SU-DHL-6 (cell line): ENCODE results near the gene ANTXR1.

Source experiments
- H2AFZ ChIP-seq: fragments of 200-600 bp; sonication (generic); 2 replicates; pipeline ENCODE4 v1.6.1; 2014; ENCODE audit warnings: low read depth, mild to moderate bottlenecking, moderate library complexity, mixed read lengths, antibody characterized with exemption, low read length; ENCODE audit not compliant: severe bottlenecking
- H3F3A ChIP-seq: fragments of 200-600 bp; shearing (Covaris generic); 2 replicates; pipeline ENCODE4 v1.6.0; 2016; ENCODE audit warnings: antibody characterized with exemption, mild to moderate bottlenecking; ENCODE audit not compliant: insufficient read depth
- H3K27ac ChIP-seq: fragments of 200-600 bp; sonication (generic); 2 replicates; pipeline ENCODE4 v1.5.1; 2016; ENCODE audit warnings: low read depth, mild to moderate bottlenecking, low read length, moderate library complexity, mixed read lengths
- H3K27me3 ChIP-seq: fragments of 200-600 bp; sonication (generic), shearing (Covaris generic); 2 replicates; pipeline ENCODE4 v1.6.0; 2014; ENCODE audit warnings: mild to moderate bottlenecking, low read length
- H3K36me3 ChIP-seq: fragments of 200-600 bp; sonication (generic); 2 replicates; pipeline ENCODE4 v1.6.1; 2014; ENCODE audit warnings: mild to moderate bottlenecking, low read length, mixed read lengths
- H3K4me2 ChIP-seq: fragments of 300-600, 200-600 bp; shearing (Covaris generic), sonication (generic); 2 replicates; pipeline ENCODE4 v1.6.0; 2014; ENCODE audit warnings: low read length, low read depth, mild to moderate bottlenecking; ENCODE audit not compliant: poor library complexity, severe bottlenecking
- H3K4me3 ChIP-seq: fragments of 200-600 bp; sonication (generic); 2 replicates; pipeline ENCODE4 v1.5.1; 2014; ENCODE audit warnings: antibody characterized with exemption, low read length, mild to moderate bottlenecking, mixed read lengths; ENCODE audit not compliant: insufficient read depth, poor library complexity, severe bottlenecking
- H3K79me2 ChIP-seq: fragments of 200-600 bp; sonication (generic); 2 replicates; pipeline ENCODE4 v1.6.1; 2014; ENCODE audit warnings: mild to moderate bottlenecking, low read length, moderate library complexity; ENCODE audit not compliant: insufficient read depth
- H3K9ac ChIP-seq: fragments of 200-600 bp; sonication (generic); 2 replicates; pipeline ENCODE4 v1.7.0; 2014; ENCODE audit warnings: mild to moderate bottlenecking, low read length
- H3K9me2 ChIP-seq: fragments of 200-600 bp; sonication (generic); replicated peaks from 2 replicates; pipeline ENCODE4 v1.6.1; 2014; ENCODE audit warnings: low read length; ENCODE audit not compliant: insufficient read depth
- H3K9me3 ChIP-seq: fragments of 200-600 bp; sonication (generic); 2 replicates; pipeline ENCODE4 v1.6.1; 2014; ENCODE audit warnings: low read length, mixed read lengths; ENCODE audit not compliant: insufficient read depth
- H4K20me1 ChIP-seq: fragments of 200-600 bp; sonication (generic); 2 replicates; pipeline ENCODE4 v1.6.1; 2014; ENCODE audit warnings: low read depth, mild to moderate bottlenecking, antibody characterized with exemption, low read length, moderate library complexity, mixed read lengths
- EZH2phosphoT487 ChIP-seq: fragments of 200-600 bp; sonication (generic), shearing (Covaris generic); conservative IDR thresholded peaks from 2 replicates; pipeline ENCODE4 v1.6.1; 2018; ENCODE audit warnings: mild to moderate bottlenecking, antibody characterized with exemption, low read length, moderate library complexity, mixed read lengths
- TF ChIP-seq, protein P1 (sequence below): fragments of 200-600 bp; sonication (generic); IDR thresholded peaks from one replicate; pipeline ENCODE4 v1.5.1; 2017; ENCODE audit warnings: antibody characterized with exemption, mild to moderate bottlenecking, low read length, moderate library complexity; ENCODE audit not compliant: insufficient read depth, poor library complexity, severe bottlenecking

The ANTXR1 gene

DNA sequence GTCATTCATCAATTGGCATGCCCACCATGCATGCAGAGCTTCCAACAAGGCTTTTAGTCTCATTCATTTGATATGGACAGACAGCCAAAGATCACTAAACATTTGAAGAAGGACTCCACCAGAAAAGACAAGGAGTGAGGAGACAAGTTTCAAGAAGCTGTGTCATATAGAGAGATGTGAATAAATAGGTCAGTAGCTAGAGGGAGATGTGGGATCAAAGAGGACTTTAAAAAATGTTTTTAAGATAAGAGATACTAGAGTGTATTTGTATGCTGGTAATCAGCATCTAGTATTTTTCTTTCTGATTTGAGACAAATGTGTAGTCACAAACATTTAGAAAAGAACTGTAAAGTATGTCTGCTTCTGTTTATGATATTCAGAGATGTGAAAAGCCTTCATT, 48.5 kb downstream of the ANTXR1 start:
- Histone ChIP-seq H3K79me2 (no peaks in the 10 kb centered on the region), H3K4me2 (no peak overlapping the region), H3K9ac (no peak overlapping the region), H3K9me3 (no peaks in the 10 kb centered on the region), H4K20me1 (no peaks in the 10 kb centered on the region), H2AFZ (no peak overlapping the region), H3K27ac (no peak overlapping the region), H3K36me3 (no peaks in the 10 kb centered on the region), H3F3A (no peaks in the 10 kb centered on the region), H3K4me3 (no peak overlapping the region), H3K9me2 (no peaks in the 10 kb centered on the region), H3K27me3 (peaks cover 3% of the 10 kb centered on the region; the same call in 1 of the 2 replicates)
- TF ChIP-seq, protein P1, sequence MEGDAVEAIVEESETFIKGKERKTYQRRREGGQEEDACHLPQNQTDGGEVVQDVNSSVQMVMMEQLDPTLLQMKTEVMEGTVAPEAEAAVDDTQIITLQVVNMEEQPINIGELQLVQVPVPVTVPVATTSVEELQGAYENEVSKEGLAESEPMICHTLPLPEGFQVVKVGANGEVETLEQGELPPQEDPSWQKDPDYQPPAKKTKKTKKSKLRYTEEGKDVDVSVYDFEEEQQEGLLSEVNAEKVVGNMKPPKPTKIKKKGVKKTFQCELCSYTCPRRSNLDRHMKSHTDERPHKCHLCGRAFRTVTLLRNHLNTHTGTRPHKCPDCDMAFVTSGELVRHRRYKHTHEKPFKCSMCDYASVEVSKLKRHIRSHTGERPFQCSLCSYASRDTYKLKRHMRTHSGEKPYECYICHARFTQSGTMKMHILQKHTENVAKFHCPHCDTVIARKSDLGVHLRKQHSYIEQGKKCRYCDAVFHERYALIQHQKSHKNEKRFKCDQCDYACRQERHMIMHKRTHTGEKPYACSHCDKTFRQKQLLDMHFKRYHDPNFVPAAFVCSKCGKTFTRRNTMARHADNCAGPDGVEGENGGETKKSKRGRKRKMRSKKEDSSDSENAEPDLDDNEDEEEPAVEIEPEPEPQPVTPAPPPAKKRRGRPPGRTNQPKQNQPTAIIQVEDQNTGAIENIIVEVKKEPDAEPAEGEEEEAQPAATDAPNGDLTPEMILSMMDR, result no peak
- TF ChIP-seq EZH2phosphoT487, result no peak

- no peak overlapping the region for H2AFZ ChIP-seq
- H3K79me2 ChIP-seq, result no peaks in the 10 kb centered on the region
- H3K9me3 ChIP-seq, result no peaks in the 10 kb centered on the region
- no peak for TF ChIP-seq EZH2phosphoT487
- TF ChIP-seq, protein P1, result no peak
- H3K9ac ChIP-seq, result no peak overlapping the region
- H3F3A ChIP-seq, result no peaks in the 10 kb centered on the region
- H4K20me1 ChIP-seq, result no peaks in the 10 kb centered on the region
- H3K9me2 ChIP-seq, result no peaks in the 10 kb centered on the region
- no peak overlapping the region for H3K4me3 ChIP-seq
- peaks cover 3% of the 10 kb centered on the region; the same call in 1 of the 2 replicates for H3K27me3 ChIP-seq
- H3K27ac ChIP-seq, result no peak overlapping the region
- no peaks in the 10 kb centered on the region for H3K36me3 ChIP-seq
- H3K4me2 ChIP-seq, result no peak overlapping the region
Measured at GRCh38 chr2:69062307-69062962, 49.5 kb downstream of the ANTXR1 start.

GRCh38 chr2:69065735-69066336, 52.9 kb downstream of the ANTXR1 start:
- no peak overlapping the region for H2AFZ ChIP-seq
- no peaks in the 10 kb centered on the region for H3K27me3 ChIP-seq
- no peak overlapping the region for H3K4me3 ChIP-seq
- no peak overlapping the region for H3K4me2 ChIP-seq
- H3K27ac ChIP-seq, result no peak overlapping the region
- no peaks in the 10 kb centered on the region for H3F3A ChIP-seq
- H3K9me2 ChIP-seq, result no peaks in the 10 kb centered on the region
- no peaks in the 10 kb centered on the region for H4K20me1 ChIP-seq
- H3K9me3 ChIP-seq, result no peaks in the 10 kb centered on the region
- no peaks in the 10 kb centered on the region for H3K79me2 ChIP-seq
- H3K9ac ChIP-seq, result no peak overlapping the region
- no peak for TF ChIP-seq EZH2phosphoT487
- TF ChIP-seq, protein P1, result no peak
- H3K36me3 ChIP-seq, result no peaks in the 10 kb centered on the region
